ENCODE measurements around the gene KDM4C.

DNA sequence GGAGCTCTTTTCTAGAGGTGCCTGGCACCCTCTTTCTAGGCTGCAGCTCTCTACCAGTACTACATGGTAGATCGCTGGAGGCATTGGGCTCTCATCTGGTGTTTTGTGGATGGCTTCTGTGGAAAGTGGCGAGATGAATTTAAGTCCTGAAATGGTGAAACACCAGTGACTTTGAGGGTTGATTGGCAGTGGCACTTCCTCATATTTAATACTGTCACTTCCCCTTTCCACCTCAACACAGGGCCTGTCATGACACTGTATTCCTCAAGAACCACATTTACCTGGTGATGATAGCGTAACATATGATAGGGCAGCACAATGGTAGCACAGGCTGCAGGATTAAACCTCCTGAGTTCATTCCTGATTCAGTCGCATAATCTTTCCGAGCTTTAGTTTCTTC, 132.1 kb downstream of the KDM4C start:
- TF ChIP-seq, protein P1, sequence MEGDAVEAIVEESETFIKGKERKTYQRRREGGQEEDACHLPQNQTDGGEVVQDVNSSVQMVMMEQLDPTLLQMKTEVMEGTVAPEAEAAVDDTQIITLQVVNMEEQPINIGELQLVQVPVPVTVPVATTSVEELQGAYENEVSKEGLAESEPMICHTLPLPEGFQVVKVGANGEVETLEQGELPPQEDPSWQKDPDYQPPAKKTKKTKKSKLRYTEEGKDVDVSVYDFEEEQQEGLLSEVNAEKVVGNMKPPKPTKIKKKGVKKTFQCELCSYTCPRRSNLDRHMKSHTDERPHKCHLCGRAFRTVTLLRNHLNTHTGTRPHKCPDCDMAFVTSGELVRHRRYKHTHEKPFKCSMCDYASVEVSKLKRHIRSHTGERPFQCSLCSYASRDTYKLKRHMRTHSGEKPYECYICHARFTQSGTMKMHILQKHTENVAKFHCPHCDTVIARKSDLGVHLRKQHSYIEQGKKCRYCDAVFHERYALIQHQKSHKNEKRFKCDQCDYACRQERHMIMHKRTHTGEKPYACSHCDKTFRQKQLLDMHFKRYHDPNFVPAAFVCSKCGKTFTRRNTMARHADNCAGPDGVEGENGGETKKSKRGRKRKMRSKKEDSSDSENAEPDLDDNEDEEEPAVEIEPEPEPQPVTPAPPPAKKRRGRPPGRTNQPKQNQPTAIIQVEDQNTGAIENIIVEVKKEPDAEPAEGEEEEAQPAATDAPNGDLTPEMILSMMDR (IDR thresholded peaks at IDR 0.05) = no peak
- no peak for TF ChIP-seq POLR2A (IDR thresholded peaks at IDR 0.05)
